CD4-positive, alpha-beta T cell (primary cell): ENCODE results near the gene DHRS13. TPM values are rescaled to one million over a fixed set of nuclear protein-coding genes. Genes with fewer than 3 reads are reported as not detected.
"Not testable (repeated sequence)": the region's sequence is repeated elsewhere in the genome, so short reads cannot be mapped to it uniquely, and the experiment has no call there.

Experiments used
- ATAC-seq: fragments of 200-7000 bp; cut with Tn5 transposase; one replicate; pipeline ENCODE4 v1.10.0; 2022; ENCODE audit warnings: mild to moderate bottlenecking; ENCODE audit not compliant: poor library complexity
- CTCF ChIA-PET: fragments of 350-600 bp; sonication (Branson Sonifier 250); formaldehyde crosslinking; loops from one replicate; lab custom pipeline; 2021; ENCODE audit warnings: antibody characterized with exemption, inconsistent platforms; lab: Charles Lee
- POLR2A ChIA-PET: fragments of 350-600 bp; sonication (Branson Sonifier 250); formaldehyde crosslinking; loops from one replicate; lab custom pipeline; 2021; ENCODE audit warnings: antibody characterized with exemption, inconsistent platforms; lab: Charles Lee
- DNase-seq, 14 experiments: peaks; one replicate each; pipeline ENCODE4 v3.0.0-alpha.2; 2013 to 2020; ENCODE audit warnings: mixed read lengths in 2 of 14
- H3K27ac ChIP-seq, 2 donors: one replicate each; pipeline versions ENCODE4 v1.5.1 to v1.7.0; 2013; ENCODE audit warnings: low read length in 2 of 2, low read depth in 1 of 2, mild to moderate bottlenecking in 1 of 2
- H3K27me3 ChIP-seq, 2 experiments: 1 replicate in 1 of 2; 2 replicates in 1 of 2; pipeline versions ENCODE4 v1.6.1 to v1.7.0; 2013; ENCODE audit warnings: low read length in 2 of 2, control low read depth in 1 of 2, mild to moderate bottlenecking in 1 of 2, moderate library complexity in 1 of 2; ENCODE audit not compliant: insufficient read depth in 2 of 2, control insufficient read depth in 1 of 2
- H3K36me3 ChIP-seq: one replicate; pipeline ENCODE4 v1.6.1; 2013; ENCODE audit warnings: low read length, control low read depth; ENCODE audit not compliant: insufficient read depth
- H3K4me1 ChIP-seq: one replicate; pipeline ENCODE4 v1.6.1; 2013; ENCODE audit warnings: low read length, control low read depth; ENCODE audit not compliant: insufficient read depth
- H3K4me3 ChIP-seq: one replicate; pipeline ENCODE4 v1.5.1; 2013; ENCODE audit warnings: mild to moderate bottlenecking, low read length, moderate library complexity
- H3K9me3 ChIP-seq, 2 experiments: 1 replicate in 1 of 2; 2 replicates in 1 of 2; pipeline versions ENCODE4 v1.6.1 to v1.7.0; 2013; ENCODE audit warnings: low read length in 2 of 2, mild to moderate bottlenecking in 2 of 2, control low read depth in 1 of 2, moderate library complexity in 1 of 2; ENCODE audit not compliant: control insufficient read depth in 1 of 2, insufficient read depth in 1 of 2
- H3K27ac Mint-ChIP-seq: one replicate; pipeline ENCODE4 v1.8.0; 2020; ENCODE audit warnings: mixed read lengths
- H3K27me3 Mint-ChIP-seq: one replicate; pipeline ENCODE4 v1.8.0; 2021; ENCODE audit warnings: mixed read lengths
- H3K36me3 Mint-ChIP-seq: one replicate; pipeline ENCODE4 v1.8.0; 2021; ENCODE audit warnings: low read depth, mixed read lengths
- H3K4me1 Mint-ChIP-seq: one replicate; pipeline ENCODE4 v1.8.0; 2021; ENCODE audit warnings: low read depth, mixed read lengths
- H3K4me3 Mint-ChIP-seq: one replicate; pipeline ENCODE4 v1.8.0; 2020; ENCODE audit warnings: mild to moderate bottlenecking, mixed read lengths
- H3K9me3 Mint-ChIP-seq: one replicate; pipeline ENCODE4 v1.8.0; 2020; ENCODE audit warnings: mixed read lengths
- intact Hi-C, 2 experiments: fragments of 100-400 bp; cut with DNase I in 1 of 2; cut with micrococcal nuclease in 1 of 2; formaldehyde crosslinking; loops; one replicate each; pipeline versions ENCODE4 v1.15.1 to v1.9.0; 2023 to 2025; cut with DNase I, micrococcal nuclease
- total RNA-seq, 174 experiments: library from RNA in 2 of 174; stranded (reverse) in 2 of 174; gene quantifications; one replicate each; pipeline ENCODE4 v1.2.3 and lab custom pipeline; 2021 to 2026
- TF ChIP-seq, protein P1 (sequence below): fragments of 200-600 bp; IDR thresholded peaks from one replicate; pipeline ENCODE4 v1.8.0; 2022; ENCODE audit warnings: antibody characterized with exemption, mild to moderate bottlenecking

The DHRS13 gene
- total RNA-seq, 2 experiments from 2014 or later, result 33.5 to 34.3 TPM

DNA sequence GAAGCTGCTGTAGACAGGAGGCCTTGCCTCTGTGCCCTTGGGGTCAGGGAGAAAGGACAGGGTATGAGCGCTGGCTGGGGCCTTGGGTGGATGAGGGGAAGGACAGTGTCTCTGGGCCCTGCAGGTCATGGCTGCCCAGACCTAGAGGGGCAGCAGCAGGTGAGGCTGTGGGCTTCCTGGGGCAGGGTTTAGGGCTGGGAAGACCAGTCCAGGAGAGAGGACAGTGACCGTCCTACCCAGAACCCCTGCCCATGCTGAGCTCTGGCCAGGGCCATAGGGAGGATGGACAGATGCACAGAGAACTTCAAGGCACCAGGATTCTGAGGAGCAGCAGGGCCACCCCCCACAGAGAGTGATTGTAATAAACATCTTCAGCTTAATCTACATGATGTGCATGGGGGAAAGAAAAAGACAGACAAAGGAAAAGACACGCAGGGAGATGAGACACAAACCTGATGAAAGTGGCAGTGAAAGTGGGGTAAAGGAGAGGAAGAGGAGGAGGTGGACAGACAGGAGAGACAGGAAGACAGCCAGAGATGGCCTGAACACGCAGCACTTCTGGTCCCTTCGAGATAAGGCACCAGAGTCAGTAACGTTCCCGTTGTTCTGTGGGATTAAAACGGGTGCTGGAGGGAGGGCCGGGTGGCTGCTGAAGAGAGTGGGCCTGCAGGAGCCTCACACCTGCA is 22.9 kb downstream of the DHRS13 start:
- no peaks in the 10 kb centered on the region for H3K4me1 ChIP-seq
- DNase-seq, result no peak
- no peaks in the 10 kb centered on the region for H3K9me3 ChIP-seq
- H3K4me3 ChIP-seq, result no peak overlapping the region
- TF ChIP-seq, protein P1, sequence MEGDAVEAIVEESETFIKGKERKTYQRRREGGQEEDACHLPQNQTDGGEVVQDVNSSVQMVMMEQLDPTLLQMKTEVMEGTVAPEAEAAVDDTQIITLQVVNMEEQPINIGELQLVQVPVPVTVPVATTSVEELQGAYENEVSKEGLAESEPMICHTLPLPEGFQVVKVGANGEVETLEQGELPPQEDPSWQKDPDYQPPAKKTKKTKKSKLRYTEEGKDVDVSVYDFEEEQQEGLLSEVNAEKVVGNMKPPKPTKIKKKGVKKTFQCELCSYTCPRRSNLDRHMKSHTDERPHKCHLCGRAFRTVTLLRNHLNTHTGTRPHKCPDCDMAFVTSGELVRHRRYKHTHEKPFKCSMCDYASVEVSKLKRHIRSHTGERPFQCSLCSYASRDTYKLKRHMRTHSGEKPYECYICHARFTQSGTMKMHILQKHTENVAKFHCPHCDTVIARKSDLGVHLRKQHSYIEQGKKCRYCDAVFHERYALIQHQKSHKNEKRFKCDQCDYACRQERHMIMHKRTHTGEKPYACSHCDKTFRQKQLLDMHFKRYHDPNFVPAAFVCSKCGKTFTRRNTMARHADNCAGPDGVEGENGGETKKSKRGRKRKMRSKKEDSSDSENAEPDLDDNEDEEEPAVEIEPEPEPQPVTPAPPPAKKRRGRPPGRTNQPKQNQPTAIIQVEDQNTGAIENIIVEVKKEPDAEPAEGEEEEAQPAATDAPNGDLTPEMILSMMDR, result no peak
- no peak overlapping the region for H3K27ac Mint-ChIP-seq
- no peak overlapping the region for H3K27ac ChIP-seq
- peaks cover 71% of the 10 kb centered on the region for H3K36me3 ChIP-seq
- no peaks in the 10 kb centered on the region for H3K9me3 Mint-ChIP-seq
- no peak overlapping the region for H3K4me3 Mint-ChIP-seq
- H3K27me3 Mint-ChIP-seq, result no peaks in the 10 kb centered on the region
- H3K4me1 Mint-ChIP-seq, result no peaks in the 10 kb centered on the region
- intact Hi-C loops, result no loop called here
- POLR2A ChIA-PET, result interaction anchor here (1.4 kb wide), 1 partner anchor 9 kb away, joined by 4 read pairs; no protein-coding TSS in a partner anchor
- H3K27me3 ChIP-seq, result no peaks in the 10 kb centered on the region
- H3K36me3 Mint-ChIP-seq, result peaks cover 75% of the 10 kb centered on the region
- no peak for ATAC-seq
- CTCF ChIA-PET, result no interaction called here

DNA sequence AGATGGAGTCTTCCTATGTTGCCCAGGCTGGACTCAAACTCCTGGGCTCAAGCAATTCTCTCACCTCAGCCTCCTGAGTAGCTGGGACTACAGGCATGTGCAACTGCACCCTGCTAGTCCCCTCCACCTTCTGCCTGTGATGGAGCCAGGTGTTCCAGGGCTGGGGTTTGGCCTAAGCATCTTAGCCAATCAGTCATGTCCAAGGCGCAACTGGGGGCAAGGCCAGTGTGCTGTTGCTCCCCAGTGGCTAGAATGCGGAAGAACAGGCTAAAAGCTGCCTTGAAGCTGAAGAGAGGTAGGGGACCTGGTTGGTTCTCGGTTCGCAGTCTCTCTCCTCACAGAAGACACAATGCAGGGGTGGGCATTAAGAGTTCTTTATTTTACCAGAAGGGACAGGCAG is 23.9 kb downstream of the DHRS13 start:
- H3K36me3 Mint-ChIP-seq, result peaks cover 65% of the 10 kb centered on the region
- no peaks in the 10 kb centered on the region for H3K4me1 ChIP-seq
- H3K9me3 Mint-ChIP-seq, result no peaks in the 10 kb centered on the region
- H3K27ac ChIP-seq, result no peak overlapping the region
- H3K9me3 ChIP-seq, result no peaks in the 10 kb centered on the region
- TF ChIP-seq, protein P1, result no peak
- ChIA-PET POLR2A (interaction anchor here (1.4 kb wide), 1 partner anchor 8 kb away, joined by 4 read pairs; no protein-coding TSS in a partner anchor), CTCF (interaction anchor here (0.7 kb wide), 1 partner anchor 17 kb away, joined by 3 read pairs; no protein-coding TSS in a partner anchor)
- ATAC-seq (no peak), DNase-seq (no peak)
- intact Hi-C loops, result no loop called here
- H3K4me3 ChIP-seq, result no peak overlapping the region
- H3K27me3 ChIP-seq, result no peaks in the 10 kb centered on the region
- no peaks in the 10 kb centered on the region for H3K27me3 Mint-ChIP-seq
- peaks cover 60% of the 10 kb centered on the region for H3K36me3 ChIP-seq
- H3K4me3 Mint-ChIP-seq, result no peak overlapping the region
- no peaks in the 10 kb centered on the region for H3K4me1 Mint-ChIP-seq
- H3K27ac Mint-ChIP-seq, result no peak overlapping the region

DNA sequence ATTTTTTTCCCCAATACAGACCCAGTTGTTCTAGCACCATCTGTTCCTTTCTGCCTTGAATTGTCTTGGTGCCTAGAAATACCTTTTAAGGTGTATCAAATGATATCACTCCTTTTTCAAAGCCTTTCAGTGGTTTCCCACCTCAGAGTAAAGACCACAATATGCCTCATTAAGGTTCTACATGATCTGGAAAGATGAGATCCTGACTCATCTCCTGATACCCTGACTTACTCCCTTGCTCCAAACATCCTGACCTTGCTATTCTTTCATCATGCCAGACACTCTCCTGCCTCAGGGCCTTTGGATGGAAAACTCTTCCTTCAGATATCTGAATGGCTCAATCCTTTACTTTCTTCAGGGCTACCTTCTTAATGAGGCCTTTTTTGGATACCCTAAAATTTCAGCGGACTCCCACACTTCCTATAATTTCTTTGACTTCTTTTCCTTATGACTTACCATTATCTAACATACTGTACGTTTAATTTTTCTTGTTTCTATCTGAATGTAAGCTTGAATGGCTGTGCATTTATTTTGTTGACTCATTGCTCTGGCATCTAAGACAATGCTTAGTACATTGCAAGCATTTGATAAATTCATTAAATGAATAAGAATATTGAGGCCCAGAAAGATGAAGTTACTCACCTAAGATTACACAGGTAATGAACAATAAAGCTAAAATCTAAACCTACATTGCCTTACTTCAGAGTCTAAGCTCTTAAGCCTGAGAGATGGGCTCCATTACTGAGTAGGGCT is 24.5 kb downstream of the DHRS13 start:
- Mint-ChIP-seq H3K4me3 (no peak overlapping the region), H3K36me3 (peaks cover 59% of the 10 kb centered on the region), H3K27ac (no peak overlapping the region), H3K4me1 (no peaks in the 10 kb centered on the region), H3K9me3 (no peaks in the 10 kb centered on the region), H3K27me3 (no peaks in the 10 kb centered on the region)
- no peaks in the 10 kb centered on the region for H3K9me3 ChIP-seq
- CTCF ChIA-PET, result no interaction called here
- no peaks in the 10 kb centered on the region for H3K4me1 ChIP-seq
- peaks cover 54% of the 10 kb centered on the region for H3K36me3 ChIP-seq
- ATAC-seq (no peak), DNase-seq (no peak)
- H3K27ac ChIP-seq, result no peak overlapping the region
- intact Hi-C loops, result no loop called here
- POLR2A ChIA-PET, result no interaction called here
- TF ChIP-seq, protein P1, result no peak
- no peaks in the 10 kb centered on the region for H3K27me3 ChIP-seq
- no peak overlapping the region for H3K4me3 ChIP-seq

DNA sequence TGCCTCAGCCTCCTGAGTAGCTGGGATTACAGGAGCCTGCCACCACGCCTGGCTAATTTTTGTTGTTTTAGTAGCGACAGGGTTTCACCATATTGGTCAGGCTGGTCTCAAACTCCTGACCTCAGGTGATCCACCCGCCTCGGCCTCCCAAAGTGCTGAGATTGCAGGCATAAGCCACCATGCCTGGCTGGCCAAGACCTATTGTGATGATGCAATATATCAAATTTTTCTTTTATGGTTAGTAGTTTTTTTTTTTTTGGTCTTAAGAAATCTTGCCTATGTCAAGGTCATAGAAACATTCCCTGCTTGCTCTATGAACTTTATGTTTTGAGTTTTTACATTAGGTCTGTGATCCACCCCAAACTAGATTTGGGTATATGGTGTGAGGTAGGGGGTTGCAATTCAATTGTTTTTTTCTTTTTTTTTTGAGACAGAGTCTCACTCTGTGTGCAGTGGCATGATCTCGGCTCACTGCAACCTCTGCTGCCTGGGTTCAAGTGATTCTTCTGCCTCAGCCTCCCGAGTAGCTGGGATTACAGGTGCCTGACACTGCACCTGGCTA is 25.6 kb downstream of the DHRS13 start:
- POLR2A ChIA-PET, H3K27me3 ChIP-seq, H3K4me1 Mint-ChIP-seq, intact Hi-C loops, ATAC-seq, H3K4me3 Mint-ChIP-seq, H3K27ac Mint-ChIP-seq, H3K27ac ChIP-seq, H3K4me1 ChIP-seq, DNase-seq, H3K4me3 ChIP-seq, H3K9me3 ChIP-seq, H3K27me3 Mint-ChIP-seq, CTCF ChIA-PET, H3K9me3 Mint-ChIP-seq: not testable (repeated sequence)
- peaks cover 43% of the 10 kb centered on the region for H3K36me3 ChIP-seq
- peaks cover 48% of the 10 kb centered on the region for H3K36me3 Mint-ChIP-seq
